Measurements from ENCODE around the gene PTK7. TPM values are rescaled to one million over a fixed set of nuclear protein-coding genes. Genes with fewer than 3 reads are reported as not detected.

PTK7 gene
- total RNA-seq, 1 donor from 2014 or later: 3.3 TPM

DNA sequence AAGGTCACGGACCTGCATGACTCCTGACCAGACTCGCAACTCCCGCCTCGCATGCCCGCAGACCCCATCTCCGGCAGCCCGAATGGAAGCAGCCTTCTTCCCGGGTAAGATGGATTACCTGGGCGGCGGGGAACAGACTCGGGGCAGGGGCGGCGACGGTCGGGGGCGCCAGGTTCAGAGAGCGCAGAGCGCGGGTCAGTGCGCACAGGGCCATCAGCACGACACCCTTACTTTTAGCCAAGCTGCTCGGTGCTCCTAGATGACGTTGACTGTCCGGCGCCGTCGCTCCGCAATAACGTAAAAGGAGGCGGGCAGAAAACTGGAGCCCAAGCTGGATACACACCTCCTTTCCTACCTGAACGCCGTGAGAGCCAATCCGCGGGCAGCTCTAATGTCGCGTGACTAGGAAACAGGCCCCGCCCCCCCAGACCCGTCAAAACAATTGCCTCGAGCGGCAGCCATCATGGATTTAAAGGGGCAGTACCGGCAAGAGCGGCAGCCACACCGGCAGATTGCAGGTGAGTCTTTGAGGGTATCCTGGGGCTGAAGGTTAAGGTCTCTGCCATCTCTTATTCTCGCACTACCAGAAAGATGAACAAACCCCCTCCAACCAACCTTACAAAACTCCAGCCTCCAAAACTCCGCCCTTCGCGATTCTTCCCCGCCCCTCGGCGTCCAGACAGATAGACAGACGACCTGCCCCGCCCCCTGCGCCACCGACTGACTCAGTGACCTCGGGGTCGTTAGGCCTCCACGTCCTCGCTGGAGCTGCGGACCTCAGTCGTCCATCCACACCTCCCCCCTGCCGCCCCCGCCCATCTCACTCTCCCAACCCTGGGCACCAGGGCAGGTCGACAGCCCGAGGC lies 16.7 kb upstream of the PTK7 start, which contains the start of the genes KLC4 and MRPL2:
TSS of gene KLC4 (plus strand) at position 464 of the 866 bp plus-strand sequence. CDS start 1,705 bp downstream, outside the sequence.
TSS of gene MRPL2 (minus strand) at position 267 of the 866 bp plus-strand sequence. CDS start at position 214, 53 bp downstream.
- intact Hi-C loops (cut with micrococcal nuclease): loop anchor here (1.0 to 10.0 kb wide), 13 partner anchors 45 to 1162 kb away; partner anchors contain the start of genes ABCC10, BICRAL, CNPY3 and DNPH1
- H3K4me3 Mint-ChIP-seq: peak within 1 kb of the TSS; percentile 96
- H3K27ac Mint-ChIP-seq: peak within 1 kb of the TSS; percentile 98
- DNase-seq (ENCODE audit: low spot score): peak; percentile 96
- H3K36me3 Mint-ChIP-seq (ENCODE audit: low read depth): peaks cover 16% of the 10 kb centered on the region
- peaks cover 41% of the 10 kb centered on the region for H3K4me1 Mint-ChIP-seq (ENCODE audit: low read depth)
- H3K9me3 Mint-ChIP-seq: no peaks in the 10 kb centered on the region
- H3K27me3 Mint-ChIP-seq (ENCODE audit: insufficient read depth): no peaks in the 10 kb centered on the region

- Mint-ChIP-seq H3K9me3 (no peaks in the 10 kb centered on the region), H3K36me3 (ENCODE audit: low read depth) (peaks cover 16% of the 10 kb centered on the region), H3K4me1 (ENCODE audit: low read depth) (peaks cover 41% of the 10 kb centered on the region), H3K4me3 (peak overlapping the region; percentile 96), H3K27me3 (ENCODE audit: insufficient read depth) (no peaks in the 10 kb centered on the region), H3K27ac (peak overlapping the region; percentile 98)
- intact Hi-C loops (cut with micrococcal nuclease): no loop called here
- DNase-seq (ENCODE audit: low spot score): no peak
Measured at GRCh38 chr6:43060034-43060754, 15.9 kb upstream of the PTK7 start.

GRCh38 chr6:43060755-43061633 lies 15.1 kb upstream of the PTK7 start:
- Mint-ChIP-seq H3K27me3 (ENCODE audit: insufficient read depth) (no peaks in the 10 kb centered on the region), H3K9me3 (no peaks in the 10 kb centered on the region), H3K36me3 (ENCODE audit: low read depth) (peaks cover 10% of the 10 kb centered on the region), H3K27ac (peak overlapping the region; percentile 35), H3K4me3 (peak overlapping the region; percentile 96), H3K4me1 (ENCODE audit: low read depth) (peaks cover 39% of the 10 kb centered on the region)
- no peak for DNase-seq (ENCODE audit: low spot score)
- intact Hi-C loops (cut with micrococcal nuclease): no loop called here

DNA sequence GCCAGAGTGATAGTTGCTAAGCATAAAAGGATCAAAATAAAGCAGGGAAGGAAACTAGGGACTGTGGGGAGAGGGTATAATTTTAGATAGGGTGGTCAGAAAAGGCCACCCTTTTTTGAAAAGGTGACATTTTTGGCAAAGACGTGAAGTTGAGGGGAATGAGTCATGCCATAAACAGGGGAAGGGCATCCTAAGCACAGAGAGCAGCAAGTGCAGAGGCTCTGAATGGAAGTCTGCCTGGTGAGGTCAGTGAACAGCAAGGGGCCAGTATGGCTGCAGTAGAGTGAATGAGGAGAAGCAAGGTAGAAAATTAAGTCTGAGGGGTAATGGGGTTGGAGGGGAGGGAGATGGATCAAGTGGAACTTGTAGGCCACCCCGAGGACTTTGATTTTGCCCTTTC lies 14.3 kb upstream of the PTK7 start:
- no peaks in the 10 kb centered on the region for H3K9me3 Mint-ChIP-seq
- intact Hi-C loops (cut with micrococcal nuclease): no loop called here
- DNase-seq (ENCODE audit: low spot score): no peak
- H3K27ac Mint-ChIP-seq: no peak overlapping the region
- no peak overlapping the region for H3K4me3 Mint-ChIP-seq
- H3K4me1 Mint-ChIP-seq (ENCODE audit: low read depth): peaks cover 35% of the 10 kb centered on the region
- peaks cover 6% of the 10 kb centered on the region for H3K36me3 Mint-ChIP-seq (ENCODE audit: low read depth)
- no peaks in the 10 kb centered on the region for H3K27me3 Mint-ChIP-seq (ENCODE audit: insufficient read depth)

- intact Hi-C loops (cut with micrococcal nuclease): no loop called here
- Mint-ChIP-seq H3K27ac (no peak overlapping the region), H3K27me3 (ENCODE audit: insufficient read depth) (no peaks in the 10 kb centered on the region), H3K4me1 (ENCODE audit: low read depth) (peaks cover 31% of the 10 kb centered on the region), H3K36me3 (ENCODE audit: low read depth) (peaks cover 2% of the 10 kb centered on the region), H3K4me3 (no peak overlapping the region), H3K9me3 (no peaks in the 10 kb centered on the region)
- DNase-seq (ENCODE audit: low spot score): no peak
Measured at GRCh38 chr6:43062818-43063217, 13.3 kb upstream of the PTK7 start.

DNA sequence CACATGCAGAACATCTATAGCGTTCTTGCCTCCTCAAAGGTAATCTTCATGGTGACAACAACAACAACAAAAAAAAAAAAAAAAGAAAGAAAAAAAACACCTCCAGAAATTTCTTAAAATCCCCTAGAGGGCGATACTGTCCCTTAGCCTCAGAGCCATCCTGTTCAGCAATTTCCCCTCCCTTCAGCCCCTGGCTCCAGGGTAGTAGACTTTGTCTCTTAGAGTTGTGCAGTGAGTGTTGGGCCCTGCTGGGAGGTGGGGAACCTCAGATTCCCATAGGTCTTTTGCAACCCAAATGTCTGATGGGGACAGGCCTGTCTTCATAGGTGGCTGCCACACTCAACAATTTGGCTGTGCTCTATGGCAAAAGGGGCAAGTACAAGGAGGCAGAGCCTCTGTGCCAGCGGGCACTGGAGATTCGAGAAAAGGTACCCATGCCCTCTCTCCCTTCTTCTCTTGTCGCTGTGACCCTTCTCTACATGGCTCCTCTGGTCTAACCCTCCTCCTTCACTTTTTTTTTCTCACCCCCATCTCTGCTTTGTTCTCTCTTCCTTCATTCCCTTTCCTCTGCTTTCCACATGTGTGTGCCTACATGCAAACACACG lies 6.0 kb upstream of the PTK7 start:
- H3K9me3 Mint-ChIP-seq: no peaks in the 10 kb centered on the region
- DNase-seq (ENCODE audit: low spot score): no peak
- H3K27ac Mint-ChIP-seq: no peak overlapping the region
- H3K27me3 Mint-ChIP-seq (ENCODE audit: insufficient read depth): no peaks in the 10 kb centered on the region
- intact Hi-C loops (cut with micrococcal nuclease): loop anchor here (1.0 kb wide), 2 partner anchors 73 to 169 kb away; no protein-coding TSS in a partner anchor
- H3K4me3 Mint-ChIP-seq: no peak overlapping the region
- peaks cover 10% of the 10 kb centered on the region for H3K36me3 Mint-ChIP-seq (ENCODE audit: low read depth)
- H3K4me1 Mint-ChIP-seq (ENCODE audit: low read depth): peaks cover 6% of the 10 kb centered on the region

DNA sequence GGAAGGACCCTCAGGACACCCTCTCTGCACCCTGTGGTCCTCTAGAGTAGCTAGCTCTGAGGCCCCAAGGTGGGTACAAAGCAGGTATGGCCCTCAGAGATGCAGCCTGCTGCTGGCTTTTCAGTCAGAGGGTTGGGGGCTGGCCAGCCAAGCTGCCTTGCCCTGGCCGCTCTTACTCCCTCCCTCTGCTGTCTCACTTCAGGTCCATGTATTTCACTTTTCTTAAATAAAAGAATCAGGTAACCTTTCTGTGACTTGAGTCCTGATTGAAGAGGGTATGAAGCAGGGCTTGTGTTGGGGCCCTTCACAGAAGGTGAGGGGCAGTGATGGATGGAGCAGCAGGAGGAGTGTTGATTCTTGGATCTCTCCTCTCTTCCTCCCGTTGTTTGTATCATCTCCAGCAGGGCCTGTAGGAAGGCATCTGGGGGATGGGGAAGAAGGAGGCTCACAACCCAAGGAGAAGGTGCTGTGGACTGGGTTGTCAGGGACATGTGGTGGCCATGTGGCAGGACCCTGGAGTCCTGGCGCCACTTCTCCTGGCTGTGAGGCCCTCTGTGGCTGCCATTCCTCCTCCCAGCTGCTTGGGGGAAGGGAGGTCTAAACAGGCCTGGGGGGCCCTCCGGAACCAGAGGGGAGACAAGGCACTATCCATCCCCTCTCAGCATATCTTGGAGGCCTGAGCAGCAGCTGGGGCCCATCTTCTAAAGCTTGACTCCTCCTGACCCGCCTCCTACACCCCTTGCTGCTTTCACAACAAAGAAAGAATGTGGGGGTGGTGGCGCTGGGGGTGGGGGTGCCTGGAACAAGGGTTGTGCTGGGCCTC lies 1.1 kb upstream of the PTK7 start:
- Mint-ChIP-seq H3K27me3 (ENCODE audit: insufficient read depth) (peaks cover 22% of the 10 kb centered on the region), H3K9me3 (no peaks in the 10 kb centered on the region), H3K27ac (no peak overlapping the region), H3K36me3 (ENCODE audit: low read depth) (peaks cover 10% of the 10 kb centered on the region), H3K4me1 (ENCODE audit: low read depth) (peaks cover 1% of the 10 kb centered on the region), H3K4me3 (no peak overlapping the region)
- intact Hi-C loops (cut with micrococcal nuclease): no loop called here
- DNase-seq (ENCODE audit: low spot score): no peak

GRCh38 chr6:43076464-43077332 lies 584 bp downstream of the PTK7 start:
- no peak overlapping the region for H3K27ac Mint-ChIP-seq
- no peaks in the 10 kb centered on the region for H3K9me3 Mint-ChIP-seq
- H3K27me3 Mint-ChIP-seq (ENCODE audit: insufficient read depth): peaks cover 25% of the 10 kb centered on the region
- peak overlapping the region; percentile 59 for H3K4me3 Mint-ChIP-seq
- H3K36me3 Mint-ChIP-seq (ENCODE audit: low read depth): peaks cover 9% of the 10 kb centered on the region
- intact Hi-C loops (cut with micrococcal nuclease): loop anchor here (1.0 kb wide), 1 partner anchor 10 kb away; no protein-coding TSS in a partner anchor
- DNase-seq (ENCODE audit: low spot score): no peak
- no peaks in the 10 kb centered on the region for H3K4me1 Mint-ChIP-seq (ENCODE audit: low read depth)

GRCh38 chr6:43077333-43077809 lies 1.3 kb downstream of the PTK7 start:
- H3K4me3 Mint-ChIP-seq: peak overlapping the region; percentile 22
- intact Hi-C loops (cut with micrococcal nuclease): no loop called here
- DNase-seq (ENCODE audit: low spot score): no peak

GRCh38 chr6:43077981-43078511 lies 1.9 kb downstream of the PTK7 start:
- H3K27ac Mint-ChIP-seq: no peak overlapping the region
- intact Hi-C loops (cut with micrococcal nuclease): no loop called here
- H3K27me3 Mint-ChIP-seq (ENCODE audit: insufficient read depth): peaks cover 32% of the 10 kb centered on the region
- H3K36me3 Mint-ChIP-seq (ENCODE audit: low read depth): peaks cover 3% of the 10 kb centered on the region
- H3K9me3 Mint-ChIP-seq: no peaks in the 10 kb centered on the region
- H3K4me3 Mint-ChIP-seq: peak overlapping the region; percentile 7
- H3K4me1 Mint-ChIP-seq (ENCODE audit: low read depth): no peaks in the 10 kb centered on the region
- no peak for DNase-seq (ENCODE audit: low spot score)

More at GRCh38 chr6:43077333-43077809, 1.3 kb downstream of the PTK7 start:
- Mint-ChIP-seq H3K27ac (no peak overlapping the region), H3K27me3 (ENCODE audit: insufficient read depth) (peaks cover 29% of the 10 kb centered on the region), H3K4me1 (ENCODE audit: low read depth) (no peaks in the 10 kb centered on the region), H3K36me3 (ENCODE audit: low read depth) (peaks cover 9% of the 10 kb centered on the region), H3K9me3 (no peaks in the 10 kb centered on the region)
